GM10248 (cell line): ENCODE results near the gene PALM.
A peak's percentile ranks its signal among the peaks of the same experiment; 100 is the strongest.

Experiments used
- CTCF ChIA-PET: fragments of 300-600 bp; sonication (Branson Sonifier 250); formaldehyde crosslinking; extraction: SDS; loops from one replicate; lab custom pipeline; 2021; ENCODE audit warnings: antibody characterized with exemption; lab: Yijun Ruan, JAX
- POLR2A ChIA-PET: fragments of 350-650 bp; sonication (Branson Sonifier 250); formaldehyde crosslinking; extraction: SDS; loops from one replicate; lab custom pipeline; 2020; ENCODE audit warnings: antibody characterized with exemption; lab: Yijun Ruan, JAX
- DNase-seq: peaks from one replicate; pipeline ENCODE4 v3.0.0; 2012; ENCODE audit errors: extremely low spot score
- TF ChIP-seq, protein P1 (sequence below): IDR thresholded peaks from 2 replicates; pipeline ENCODE4 v1.5.1; 2012; ENCODE audit warnings: mild to moderate bottlenecking, low read depth; ENCODE audit errors: extremely low read depth, missing control alignments, control extremely low read depth

Gene PALM, protein sequence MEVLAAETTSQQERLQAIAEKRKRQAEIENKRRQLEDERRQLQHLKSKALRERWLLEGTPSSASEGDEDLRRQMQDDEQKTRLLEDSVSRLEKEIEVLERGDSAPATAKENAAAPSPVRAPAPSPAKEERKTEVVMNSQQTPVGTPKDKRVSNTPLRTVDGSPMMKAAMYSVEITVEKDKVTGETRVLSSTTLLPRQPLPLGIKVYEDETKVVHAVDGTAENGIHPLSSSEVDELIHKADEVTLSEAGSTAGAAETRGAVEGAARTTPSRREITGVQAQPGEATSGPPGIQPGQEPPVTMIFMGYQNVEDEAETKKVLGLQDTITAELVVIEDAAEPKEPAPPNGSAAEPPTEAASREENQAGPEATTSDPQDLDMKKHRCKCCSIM

DNA sequence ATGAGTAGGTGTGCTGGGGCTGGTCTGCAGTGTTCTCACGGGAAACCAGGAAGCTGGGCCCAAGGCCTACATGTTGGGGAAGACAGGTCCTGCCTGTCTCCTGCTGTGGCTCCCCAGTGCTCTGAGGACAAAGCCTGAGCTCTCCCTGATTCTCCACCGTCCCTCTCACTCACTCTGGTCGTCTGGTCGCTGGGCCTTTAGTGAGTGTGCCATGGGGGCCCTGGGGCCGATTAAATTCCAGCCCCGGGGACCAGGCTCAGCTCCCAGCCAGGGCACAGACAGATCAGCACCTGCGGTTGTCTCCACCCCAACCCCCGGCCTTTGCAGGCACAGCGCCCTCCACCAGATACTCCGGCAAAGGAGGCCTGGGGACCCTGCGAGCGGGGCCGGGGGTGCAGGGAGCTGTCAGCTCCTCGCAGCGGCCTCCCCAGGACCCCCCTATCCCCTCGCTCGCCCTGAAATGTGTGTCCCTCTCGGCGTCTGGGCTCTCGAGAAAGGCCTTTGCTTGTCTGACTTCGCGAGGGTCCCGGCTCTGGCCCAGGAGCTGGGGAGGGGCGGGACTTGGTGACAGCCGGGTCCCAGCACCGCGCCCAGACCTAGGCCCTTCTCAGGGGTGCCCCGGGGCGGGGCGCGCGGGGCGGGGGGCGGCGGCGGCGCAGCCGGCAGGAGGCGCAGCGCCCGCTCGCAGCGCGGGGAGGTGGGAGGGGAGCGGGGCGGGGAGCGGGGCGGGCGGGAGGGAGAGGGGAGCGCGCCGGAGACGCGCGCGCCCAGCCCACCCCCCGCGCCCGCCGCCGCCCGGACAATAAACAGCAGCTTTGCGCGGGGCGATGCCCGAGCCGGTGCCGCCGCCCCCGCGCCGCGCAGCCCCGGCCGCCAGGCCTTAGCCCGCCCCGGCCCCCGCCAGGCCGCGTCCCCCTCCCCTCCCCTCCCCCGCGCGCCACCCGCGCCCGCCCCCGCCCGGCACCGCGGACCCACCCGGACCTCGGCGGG is at the start of gene PALM:
PALM (plus strand) TSS at position 782 of the 990 bp plus-strand sequence. CDS start 212 bp downstream, outside the sequence.
- TF ChIP-seq, protein P1, sequence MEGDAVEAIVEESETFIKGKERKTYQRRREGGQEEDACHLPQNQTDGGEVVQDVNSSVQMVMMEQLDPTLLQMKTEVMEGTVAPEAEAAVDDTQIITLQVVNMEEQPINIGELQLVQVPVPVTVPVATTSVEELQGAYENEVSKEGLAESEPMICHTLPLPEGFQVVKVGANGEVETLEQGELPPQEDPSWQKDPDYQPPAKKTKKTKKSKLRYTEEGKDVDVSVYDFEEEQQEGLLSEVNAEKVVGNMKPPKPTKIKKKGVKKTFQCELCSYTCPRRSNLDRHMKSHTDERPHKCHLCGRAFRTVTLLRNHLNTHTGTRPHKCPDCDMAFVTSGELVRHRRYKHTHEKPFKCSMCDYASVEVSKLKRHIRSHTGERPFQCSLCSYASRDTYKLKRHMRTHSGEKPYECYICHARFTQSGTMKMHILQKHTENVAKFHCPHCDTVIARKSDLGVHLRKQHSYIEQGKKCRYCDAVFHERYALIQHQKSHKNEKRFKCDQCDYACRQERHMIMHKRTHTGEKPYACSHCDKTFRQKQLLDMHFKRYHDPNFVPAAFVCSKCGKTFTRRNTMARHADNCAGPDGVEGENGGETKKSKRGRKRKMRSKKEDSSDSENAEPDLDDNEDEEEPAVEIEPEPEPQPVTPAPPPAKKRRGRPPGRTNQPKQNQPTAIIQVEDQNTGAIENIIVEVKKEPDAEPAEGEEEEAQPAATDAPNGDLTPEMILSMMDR, result no peak

DNA sequence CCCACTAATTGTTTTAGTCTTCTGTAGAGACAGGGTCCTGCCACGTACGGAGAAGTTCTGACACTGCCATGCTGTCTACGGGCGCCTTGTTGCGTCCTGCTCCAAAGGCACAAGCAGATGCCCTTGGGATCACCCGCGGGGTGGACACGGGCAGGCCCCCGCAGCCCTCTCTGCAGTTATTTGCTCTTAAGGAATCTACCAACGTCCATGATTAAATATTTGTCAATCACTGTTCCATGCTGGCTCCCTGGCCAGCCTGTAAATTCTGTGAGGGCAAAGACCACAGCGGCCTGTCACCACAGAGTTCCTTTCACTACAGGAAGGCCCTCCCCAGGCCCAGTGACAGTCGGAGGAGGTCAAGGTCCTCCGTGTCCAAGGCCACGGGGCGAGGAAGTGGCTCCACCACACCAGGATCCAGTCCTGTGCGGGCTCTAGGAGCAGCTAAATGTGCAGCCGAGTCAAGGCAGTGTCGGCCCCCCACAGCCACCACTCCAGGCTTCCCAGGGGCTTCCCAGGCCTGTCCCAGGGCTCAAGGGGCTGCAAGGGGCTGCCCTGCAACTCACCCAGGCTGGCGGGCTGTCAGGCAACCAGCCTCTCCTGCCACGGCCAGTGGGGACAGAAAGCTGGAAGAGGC is 47.8 kb upstream of the PALM start:
- CTCF ChIA-PET, result interaction anchor here (0.9 to 1.9 kb wide), 4 partner anchors 11 to 76 kb away, joined by 3 to 8 read pairs (median 4); no protein-coding TSS in a partner anchor
- POLR2A ChIA-PET, result no interaction called here
- DNase-seq, result no peak
- TF ChIP-seq, protein P1, result no peak

More for the DNA sequence above, at the start of gene PALM:
- ChIA-PET POLR2A (no interaction called here), CTCF (interaction anchor here (1.2 kb wide), 1 partner anchor 9 kb away, joined by 4 read pairs; no protein-coding TSS in a partner anchor)
- no peak for DNase-seq

DNA sequence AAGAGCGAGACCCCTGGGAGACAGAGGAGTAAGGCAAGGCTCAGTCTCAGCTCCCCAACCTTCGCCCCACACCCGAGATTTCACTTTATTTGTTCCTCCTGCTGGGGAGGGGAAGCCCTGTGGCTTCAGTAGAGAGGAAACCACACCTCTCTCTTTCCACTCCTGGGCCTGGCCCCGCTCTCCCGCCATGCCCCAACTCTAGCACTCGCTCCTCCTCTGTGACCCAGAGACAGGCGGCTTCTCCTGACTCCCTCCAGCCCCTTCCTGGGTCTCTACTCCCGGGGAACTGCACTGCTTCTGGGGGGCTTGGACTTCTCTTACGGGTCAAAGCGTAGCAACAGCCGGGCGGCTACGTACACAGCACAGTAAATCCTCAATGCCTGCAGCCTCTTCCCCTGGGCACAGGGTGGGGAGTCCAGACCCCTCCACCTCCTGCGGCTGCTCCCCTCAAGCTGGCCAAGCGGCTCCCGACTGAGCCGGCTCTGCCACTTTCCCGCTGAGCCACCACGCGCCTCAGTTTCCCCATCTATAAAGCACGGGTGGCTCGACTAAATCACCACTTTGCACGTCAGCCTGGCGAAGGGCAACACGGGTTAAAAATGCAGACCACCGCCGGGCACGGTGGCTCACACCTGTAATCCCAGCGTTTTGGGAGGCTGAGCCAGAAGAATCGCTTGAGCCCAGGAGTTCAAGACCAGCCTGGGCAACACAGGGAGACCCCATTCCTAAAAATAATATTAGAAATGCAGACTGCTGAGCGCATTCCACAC is 47.1 kb upstream of the PALM start:
- TF ChIP-seq, protein P1, result no peak
- DNase-seq, result peak; percentile 85
- POLR2A ChIA-PET, result no interaction called here

DNA sequence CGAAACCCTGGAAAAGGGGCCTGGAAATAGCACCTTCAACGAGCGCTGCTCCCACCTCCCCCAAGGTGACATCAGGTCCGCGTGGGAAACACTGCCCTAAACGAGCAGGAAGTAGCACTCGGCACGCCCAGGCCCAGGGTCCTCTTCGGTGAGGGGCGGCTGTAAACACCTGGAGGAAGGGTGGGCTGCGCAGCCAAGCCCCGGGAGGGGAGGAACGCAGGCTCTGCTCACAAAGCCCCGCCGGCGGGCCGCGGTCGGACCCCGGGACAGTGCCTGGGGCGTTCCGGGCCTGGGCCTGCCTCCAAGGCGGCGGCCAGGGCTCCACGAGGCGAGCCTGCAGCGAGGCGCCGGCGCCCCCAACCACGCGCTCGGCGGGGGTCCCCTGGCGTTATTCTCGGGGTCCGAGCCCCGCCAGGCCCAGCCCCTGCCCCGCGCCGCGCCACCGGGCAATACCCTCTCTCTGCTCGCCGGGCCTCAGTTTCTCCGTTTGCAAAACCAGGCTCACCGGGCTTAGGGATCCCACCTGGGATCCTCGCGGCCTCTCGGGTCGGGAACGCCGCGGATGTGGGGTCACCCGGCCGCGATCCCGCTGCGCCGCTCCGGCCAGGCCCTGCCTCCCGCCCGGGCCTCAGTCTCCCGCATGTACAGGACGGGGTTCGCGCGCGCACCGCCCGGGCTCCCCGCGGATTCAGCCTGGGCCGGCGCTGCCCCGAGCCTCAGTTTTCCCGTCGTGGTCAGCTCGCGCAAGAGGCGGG is 46.4 kb upstream of the PALM start:
- POLR2A ChIA-PET, result no interaction called here
- TF ChIP-seq, protein P1, result no peak
- CTCF ChIA-PET, result interaction anchor here (0.9 kb wide), 1 partner anchor 17 kb away, joined by 5 read pairs; no protein-coding TSS in a partner anchor
- peak; percentile 79 for DNase-seq

More for the DNA sequence above, 47.1 kb upstream of the PALM start:
- CTCF ChIA-PET, result interaction anchor here (1.1 to 1.9 kb wide), 2 partner anchors 11 to 77 kb away, joined by 3 to 8 read pairs; no protein-coding TSS in a partner anchor

DNA sequence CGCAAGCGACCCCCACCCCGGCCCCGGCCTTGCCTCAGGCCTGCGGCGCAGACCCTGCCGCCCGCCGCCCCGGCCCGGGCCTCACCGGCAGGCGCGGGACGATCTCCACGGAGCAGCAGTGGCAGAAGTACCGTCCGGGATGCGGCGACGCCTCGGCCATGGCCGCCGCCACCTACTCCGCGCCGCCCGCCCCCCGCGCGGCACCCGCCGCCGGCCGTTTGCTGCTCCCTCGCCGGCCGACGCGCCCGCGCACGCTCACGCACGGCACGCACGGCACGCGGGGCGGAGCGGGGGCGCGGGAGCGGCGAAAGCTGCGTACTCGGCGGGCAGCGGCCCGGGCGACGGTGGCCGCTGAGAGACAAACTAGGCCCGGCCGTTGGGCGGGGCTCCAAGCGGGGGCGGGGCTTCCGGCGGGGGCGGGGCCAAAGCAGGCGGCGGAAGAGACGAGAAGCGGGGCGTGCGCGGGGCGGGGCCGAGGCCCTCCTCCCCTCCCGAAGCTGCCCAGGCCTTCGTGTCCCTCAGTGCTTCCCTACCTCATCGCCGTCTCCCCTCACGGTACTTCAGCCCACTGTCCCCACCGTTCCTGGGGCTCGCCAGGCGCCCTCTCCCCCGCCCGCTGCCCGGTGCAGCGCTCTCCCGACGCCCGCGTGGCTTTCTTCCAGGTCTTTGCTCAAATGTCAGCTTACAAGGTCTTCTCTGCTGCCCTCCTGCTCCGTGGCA is 45.6 kb upstream of the PALM start, which contains the start of gene RNF126:
RNF126 (minus strand) TSS at position 253 of the 720 bp plus-strand sequence; CDS start at position 160, 93 bp downstream.
- POLR2A ChIA-PET, result no interaction called here
- TF ChIP-seq, protein P1, result no peak
- CTCF ChIA-PET, result interaction anchor here (0.7 to 1.5 kb wide), 4 partner anchors 14 to 71 kb away, joined by 3 to 8 read pairs (median 4); partner anchors contain the start of gene POLRMT
- peak; percentile 98 for DNase-seq
